ENCODE measurements around the gene AATF.

AATF gene

GRCh38 chr17:37031493-37032083 is 82.8 kb downstream of the AATF start:
- no peak for DNase-seq (ENCODE audit: extremely low spot score, insufficient read length, low read depth)
- FAIRE-seq, result no peak

DNA sequence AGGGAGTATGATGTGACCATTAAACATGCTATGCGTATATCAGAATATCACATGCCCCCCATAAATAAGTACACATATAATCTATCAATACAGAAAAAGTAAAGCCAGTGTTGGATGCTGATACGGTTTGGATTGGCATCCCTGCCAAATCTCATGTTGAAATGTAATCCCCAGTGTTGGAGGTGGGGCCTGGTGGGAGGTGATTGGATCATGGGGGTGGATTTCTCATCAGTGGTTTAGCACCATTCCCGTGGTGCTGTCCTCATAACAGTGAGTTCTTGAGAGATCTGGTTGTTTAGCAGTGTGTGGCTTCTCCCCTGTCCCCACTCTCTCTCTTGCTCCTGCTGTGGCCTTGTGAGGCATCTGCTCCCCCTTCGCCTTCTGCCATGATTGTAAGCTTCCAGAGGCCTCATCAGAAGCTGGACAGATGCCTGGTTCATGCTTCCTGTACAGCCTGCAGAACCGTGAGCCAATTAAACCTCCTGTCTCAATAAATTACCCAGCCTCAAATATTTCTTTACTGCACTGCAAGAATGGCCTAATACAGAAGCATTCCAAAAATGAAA is 88.9 kb downstream of the AATF start:
- FAIRE-seq, result no peak
- no peak for DNase-seq (ENCODE audit: extremely low spot score, insufficient read length, low read depth)

DNA sequence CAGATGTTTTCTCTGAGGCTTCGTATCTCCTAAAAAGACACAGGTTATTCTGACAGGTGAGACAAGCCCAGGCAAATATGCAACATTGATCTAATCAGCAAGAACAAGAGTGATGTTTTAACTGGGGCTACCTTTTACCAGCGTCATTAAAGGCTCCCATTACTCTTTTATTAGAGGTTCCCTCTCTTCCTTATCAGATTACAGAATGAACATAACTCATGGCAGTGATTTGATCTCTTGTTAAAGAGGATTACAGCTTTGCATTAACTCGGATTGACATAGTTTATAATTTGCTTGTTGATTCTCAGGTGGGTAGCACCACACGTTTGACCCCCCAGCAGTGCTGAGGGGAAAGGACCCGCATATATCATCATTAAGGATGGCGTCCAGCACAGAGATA is 90.5 kb downstream of the AATF start:
- DNase-seq (ENCODE audit: extremely low spot score, insufficient read length, low read depth) (no peak), FAIRE-seq (no peak)

DNA sequence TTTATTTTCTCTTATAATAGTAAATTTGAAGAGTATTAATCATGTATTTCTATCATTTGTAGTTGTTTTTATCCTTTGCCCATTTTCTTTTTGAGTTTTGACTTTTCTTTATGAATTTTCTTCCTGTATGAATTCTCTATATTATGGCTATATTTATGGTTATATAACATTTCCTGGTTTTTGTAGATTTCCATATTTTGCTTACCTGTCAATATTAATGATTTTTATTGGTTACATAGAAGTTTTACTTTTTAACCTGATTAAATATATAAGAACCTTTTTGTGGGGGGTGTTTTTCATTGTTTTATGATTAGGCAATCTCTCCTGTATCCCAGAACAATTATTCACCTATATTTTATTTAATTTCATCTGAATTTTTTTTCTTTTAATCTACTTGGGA is 93.2 kb downstream of the AATF start:
- DNase-seq (ENCODE audit: extremely low spot score, insufficient read length, low read depth), result no peak
- no peak for FAIRE-seq

DNA sequence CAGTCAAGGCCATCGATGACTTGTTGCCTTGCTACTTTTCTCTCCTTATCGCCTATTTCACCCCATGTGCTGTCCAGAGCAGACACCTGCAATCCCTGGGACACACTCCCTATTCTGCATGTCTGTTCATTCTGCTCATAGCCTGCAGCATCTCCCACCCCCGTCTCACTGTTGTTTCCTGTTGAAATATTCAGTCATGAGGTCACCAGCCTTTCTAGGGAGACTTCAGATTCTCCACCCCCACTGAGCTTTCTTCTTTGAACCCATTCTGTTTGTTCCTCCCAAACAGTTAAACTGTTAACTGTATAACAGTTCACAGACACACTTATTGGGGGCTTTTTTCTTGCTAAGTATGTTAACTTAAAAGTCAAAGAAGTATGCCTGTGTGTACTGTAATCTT is 94.4 kb downstream of the AATF start:
- DNase-seq (ENCODE audit: extremely low spot score, insufficient read length, low read depth) (no peak), FAIRE-seq (no peak)

GRCh38 chr17:37045351-37045922 is 96.7 kb downstream of the AATF start:
- DNase-seq (ENCODE audit: extremely low spot score, insufficient read length, low read depth), result no peak
- FAIRE-seq, result no peak

- DNase-seq (ENCODE audit: extremely low spot score, insufficient read length, low read depth), result peak; percentile 48
- FAIRE-seq, result no peak
Measured at GRCh38 chr17:37047631-37048104, 98.9 kb downstream of the AATF start.

GRCh38 chr17:37048811-37049210 is 100.1 kb downstream of the AATF start:
- DNase-seq (ENCODE audit: extremely low spot score, insufficient read length, low read depth) (no peak), FAIRE-seq (no peak)

DNA sequence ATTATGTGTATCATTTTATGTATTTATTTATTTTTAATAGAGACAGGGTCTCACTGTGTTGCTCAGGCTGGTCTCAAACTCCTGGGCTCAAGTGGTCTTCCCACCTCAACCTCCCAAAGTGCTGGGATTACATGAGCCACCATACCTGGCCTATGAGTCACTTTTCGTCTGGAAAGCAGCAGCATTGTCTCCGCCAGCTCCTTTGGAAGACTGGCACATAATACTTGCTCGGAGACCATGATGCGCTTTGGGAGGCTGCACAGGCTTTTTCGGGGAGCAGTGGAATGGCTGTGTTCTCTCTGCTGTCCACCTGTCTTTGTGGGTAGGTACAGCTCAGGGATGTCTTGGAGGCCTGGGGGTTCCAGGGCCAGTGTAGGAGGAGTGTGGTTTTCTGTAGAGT is 102.2 kb downstream of the AATF start:
- DNase-seq (ENCODE audit: extremely low spot score, insufficient read length, low read depth), result no peak
- FAIRE-seq, result no peak

DNA sequence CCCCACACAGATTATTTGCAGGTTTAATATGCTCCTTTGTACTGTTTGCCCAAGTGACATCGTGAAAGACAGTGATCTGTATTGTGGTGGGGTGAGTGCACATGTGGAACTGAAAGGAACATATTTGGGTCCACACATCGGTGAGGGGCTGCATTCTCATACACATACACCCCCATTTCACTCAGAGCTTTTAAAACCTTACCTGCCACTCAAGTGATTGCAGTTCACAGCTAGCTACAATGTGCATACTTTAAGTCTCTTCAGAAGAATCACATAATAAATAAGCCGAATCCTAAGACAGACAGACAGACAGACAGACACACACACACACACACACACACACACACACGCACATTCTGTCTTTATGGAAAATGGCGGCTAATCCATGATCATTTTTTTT is 102.6 kb downstream of the AATF start:
- FAIRE-seq (no peak), DNase-seq (ENCODE audit: extremely low spot score, insufficient read length, low read depth) (no peak)

- FAIRE-seq (no peak), DNase-seq (ENCODE audit: extremely low spot score, insufficient read length, low read depth) (no peak)
Measured at GRCh38 chr17:37051833-37052232, 103.1 kb downstream of the AATF start.

DNA sequence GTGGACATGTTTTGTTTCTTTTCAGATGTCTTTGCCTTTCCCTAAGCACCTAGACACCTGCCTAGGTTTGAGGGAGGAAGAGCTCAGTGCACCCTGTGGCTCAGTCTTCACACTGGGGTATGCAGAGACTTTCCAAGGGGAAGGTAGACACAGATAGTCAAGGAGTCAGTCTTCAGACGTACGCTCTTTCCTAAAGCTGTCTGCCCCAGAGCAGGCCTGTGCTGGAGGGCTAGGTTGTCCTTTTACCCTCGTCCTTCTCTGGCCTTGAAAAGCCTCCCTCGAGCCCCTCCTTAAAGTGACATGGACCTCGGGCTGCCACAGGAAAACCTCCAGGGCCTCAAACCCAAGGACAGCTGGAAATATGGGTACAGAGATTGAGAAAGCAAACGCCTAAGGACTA is 103.7 kb downstream of the AATF start:
- no peak for FAIRE-seq
- no peak for DNase-seq (ENCODE audit: extremely low spot score, insufficient read length, low read depth)

- FAIRE-seq (no peak), DNase-seq (ENCODE audit: extremely low spot score, insufficient read length, low read depth) (no peak)
Measured at GRCh38 chr17:37054894-37055293, 106.1 kb downstream of the AATF start.

- FAIRE-seq (no peak), DNase-seq (ENCODE audit: extremely low spot score, insufficient read length, low read depth) (no peak)
Measured at GRCh38 chr17:37056622-37057021, 107.9 kb downstream of the AATF start.

GRCh38 chr17:37059493-37059892 is 110.7 kb downstream of the AATF start:
- no peak for DNase-seq (ENCODE audit: extremely low spot score, insufficient read length, low read depth)
- FAIRE-seq, result no peak

DNA sequence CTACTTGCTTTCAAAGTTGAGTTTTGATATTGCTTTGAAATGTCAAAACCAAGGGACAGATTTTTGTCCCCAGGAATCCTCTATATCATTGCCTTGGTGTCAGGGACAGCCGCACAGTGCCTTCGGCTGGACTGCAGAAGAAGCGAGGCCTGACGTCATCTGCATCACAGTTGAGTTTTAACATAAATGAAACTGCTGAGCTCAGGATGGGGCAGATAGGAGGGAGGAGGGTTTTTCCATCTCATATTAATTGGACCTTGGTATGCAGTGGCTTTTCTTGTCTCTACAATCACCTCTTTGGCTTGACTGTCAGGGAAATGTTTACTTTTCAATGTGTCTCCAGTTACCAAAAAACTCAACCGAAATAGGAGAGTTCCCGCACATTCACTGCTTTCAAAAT is 111.3 kb downstream of the AATF start:
- DNase-seq (ENCODE audit: extremely low spot score, insufficient read length, low read depth), result no peak
- no peak for FAIRE-seq

DNA sequence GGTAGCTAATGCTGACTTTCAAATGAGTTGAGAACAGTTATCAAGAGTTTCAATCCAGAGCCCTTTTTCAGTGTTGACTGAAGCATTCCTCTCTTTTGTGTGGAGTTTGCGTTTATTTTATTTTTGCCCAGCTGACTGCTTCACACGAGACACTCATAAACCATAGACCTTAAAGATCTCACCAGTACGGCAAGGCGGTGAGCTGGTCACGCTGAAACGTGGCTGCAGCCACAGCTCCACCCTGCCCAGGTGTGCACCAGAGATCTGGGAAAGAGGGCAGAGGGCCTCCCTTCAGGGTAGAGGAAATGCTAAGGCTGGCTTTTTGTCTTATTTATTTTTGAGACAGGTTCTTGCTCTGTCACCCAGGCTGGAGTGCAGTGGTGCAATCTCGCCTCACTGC is 112.2 kb downstream of the AATF start:
- no peak for FAIRE-seq
- DNase-seq (ENCODE audit: extremely low spot score, insufficient read length, low read depth), result no peak

GRCh38 chr17:37062021-37062420 is 113.3 kb downstream of the AATF start:
- DNase-seq (ENCODE audit: extremely low spot score, insufficient read length, low read depth) (no peak), FAIRE-seq (no peak)

GRCh38 chr17:37064206-37064605 is 115.5 kb downstream of the AATF start:
- FAIRE-seq (no peak), DNase-seq (ENCODE audit: extremely low spot score, insufficient read length, low read depth) (no peak)

- FAIRE-seq (no peak), DNase-seq (ENCODE audit: extremely low spot score, insufficient read length, low read depth) (no peak)
Measured at GRCh38 chr17:37064956-37065355, 116.2 kb downstream of the AATF start.

- no peak for FAIRE-seq
Measured at GRCh38 chr17:37065486-37066321, 117.0 kb downstream of the AATF start.

More at GRCh38 chr17:37065486-37066321, 117.0 kb downstream of the AATF start:
- DNase-seq (ENCODE audit: extremely low spot score, insufficient read length, low read depth), result no peak

All from GM18507 (cell line).